ENCODE results near the gene RABAC1. TPM values are rescaled to one million over a fixed set of nuclear protein-coding genes. Genes with fewer than 3 reads are reported as not detected.

RABAC1 gene
- total RNA-seq, 1 donor = 105 TPM

- TF ChIP-seq CTCF (IDR thresholded peaks at IDR 0.05; ENCODE audit: insufficient read depth, low read depth, low read length) = no peak
- DNase-seq (ENCODE audit: low read depth) = no peak
Observed at GRCh38 chr19:41909706-41910105, 49.4 kb downstream of the RABAC1 start.

DNA sequence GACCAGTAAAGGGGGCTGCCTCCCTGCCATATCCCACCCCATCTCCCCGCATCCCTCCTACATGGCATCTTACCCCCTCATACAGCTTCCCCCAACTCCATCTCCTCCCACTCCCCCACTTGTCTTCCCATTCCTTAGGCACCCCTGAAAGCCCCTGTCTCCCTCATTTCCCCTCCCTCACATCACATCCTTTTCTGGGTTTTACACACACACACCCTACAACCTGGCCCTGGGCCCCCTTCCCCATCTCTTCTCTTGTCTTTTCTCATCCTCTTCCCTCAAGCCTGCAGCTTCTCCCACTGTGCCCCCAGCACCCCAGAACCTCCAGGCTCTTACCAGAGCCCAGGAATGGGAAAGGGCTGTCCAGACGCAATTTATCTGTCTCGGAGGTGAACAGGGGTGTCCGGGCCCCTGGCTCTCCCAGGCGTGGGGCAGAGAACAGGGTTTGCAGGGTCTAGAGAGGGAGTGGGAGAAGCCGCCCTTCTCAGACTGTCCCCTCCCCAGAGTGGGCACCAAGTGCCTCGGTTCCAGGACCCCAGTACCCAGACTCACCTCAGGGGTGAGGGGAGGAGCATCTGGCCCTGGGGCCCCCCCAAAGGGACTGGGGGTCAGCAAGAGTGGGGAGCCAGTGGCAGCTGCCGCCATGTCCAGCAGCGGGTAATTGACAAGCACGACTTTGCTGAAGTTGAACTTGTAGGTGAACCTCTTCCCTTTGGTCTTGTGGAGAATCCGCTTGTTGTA lies 50.2 kb downstream of the RABAC1 start:
- no peak for TF ChIP-seq CTCF (IDR thresholded peaks at IDR 0.05; ENCODE audit: insufficient read depth, low read depth, low read length)
- DNase-seq (ENCODE audit: low read depth) = no peak

More at GRCh38 chr19:41909706-41910105, 49.4 kb downstream of the RABAC1 start:
- H3K4me3 ChIP-seq (ENCODE audit: low read depth, low read length) = no peak overlapping the region

GRCh38 chr19:41907994-41908615 lies 51.0 kb downstream of the RABAC1 start:
- no peak for DNase-seq (ENCODE audit: low read depth)
- no peak overlapping the region for H3K4me3 ChIP-seq (ENCODE audit: low read depth, low read length)
- TF ChIP-seq CTCF (IDR thresholded peaks at IDR 0.05; ENCODE audit: insufficient read depth, low read depth, low read length) = no peak

More for the DNA sequence above, 50.2 kb downstream of the RABAC1 start:
- no peak overlapping the region for H3K4me3 ChIP-seq (ENCODE audit: low read depth, low read length)

- TF ChIP-seq CTCF (IDR thresholded peaks at IDR 0.05; ENCODE audit: insufficient read depth, low read depth, low read length) = no peak
- DNase-seq (ENCODE audit: low read depth) = no peak
- no peak overlapping the region for H3K4me3 ChIP-seq (ENCODE audit: low read depth, low read length)
Observed at GRCh38 chr19:41906916-41907680, 52.0 kb downstream of the RABAC1 start.

Other genes with a start within 250 kb of the RABAC1 start
- not detected in 2 replicates for gene CEACAM6, start 203.8 kb downstream of the RABAC1 start, total RNA-seq
- gene CEACAM3, start 162.7 kb downstream of the RABAC1 start, total RNA-seq = not detected in 2 replicates
- gene LYPD4, start 114.6 kb downstream of the RABAC1 start, total RNA-seq = not detected in 2 replicates
- gene DMRTC2, start 114.3 kb downstream of the RABAC1 start, total RNA-seq = not detected in 2 replicates
- gene RPS19, start 99.1 kb downstream of the RABAC1 start, total RNA-seq = 600 and 662 TPM in 2 replicates
- not detected in 2 replicates for gene CD79A, start 82.0 kb downstream of the RABAC1 start, total RNA-seq
- gene ARHGEF1, start 76.1 kb downstream of the RABAC1 start, total RNA-seq = 35.0 and 38.3 TPM in 2 replicates
- gene ERFL, start 30.9 kb downstream of the RABAC1 start, total RNA-seq = under 0.01 TPM in 1 of 2 replicates, not detected in the other
- not detected in 2 replicates for gene ATP1A3, start 34.9 kb upstream of the RABAC1 start, total RNA-seq
- not detected in 2 replicates for gene GRIK5, start 110.9 kb upstream of the RABAC1 start, total RNA-seq
- gene ZNF574, start 116.8 kb upstream of the RABAC1 start, total RNA-seq = 13.5 and 19.0 TPM in 2 replicates
- 1.3 and 1.9 TPM in 2 replicates for gene POU2F2, start 173.1 kb upstream of the RABAC1 start, total RNA-seq